Stimulated activated CD8-positive, alpha-beta memory T cell treated with anti-CD3 and anti-CD28 coated beads, Interleukin-2, amount 100 ng/mL, for 48 hours (primary cell): ENCODE data around the gene ZNRF3.

ENCODE experiments used
- DNase-seq, 2 donors: peaks; one replicate each; pipeline ENCODE4 v3.0.0-alpha.2; 2020; ENCODE audit warnings: low read depth in 2 of 2

The ZNRF3 gene

GRCh38 chr22:29088809-29089208 is 205.4 kb downstream of the ZNRF3 start:
- DNase-seq = no peak

- no peak for DNase-seq
These were observed 206.1 kb downstream of the ZNRF3 start for GRCh38 chr22:29089507-29089906.

- no peak for DNase-seq
These were observed 206.7 kb downstream of the ZNRF3 start for GRCh38 chr22:29090039-29090438.

- DNase-seq = no peak
These were observed 208.9 kb downstream of the ZNRF3 start for GRCh38 chr22:29092243-29092642.

GRCh38 chr22:29093030-29093429 is 209.7 kb downstream of the ZNRF3 start:
- DNase-seq = no peak

GRCh38 chr22:29093501-29094300 is 210.3 kb downstream of the ZNRF3 start:
- DNase-seq = no peak

GRCh38 chr22:29095459-29095858 is 212.1 kb downstream of the ZNRF3 start:
- no peak for DNase-seq

- no peak for DNase-seq
These were observed 213.6 kb downstream of the ZNRF3 start for GRCh38 chr22:29096736-29097669.

GRCh38 chr22:29098296-29098695 is 214.9 kb downstream of the ZNRF3 start:
- no peak for DNase-seq

- DNase-seq = no peak
These were observed 218.9 kb downstream of the ZNRF3 start for GRCh38 chr22:29102300-29102699.

GRCh38 chr22:29103121-29103520 is 219.7 kb downstream of the ZNRF3 start:
- DNase-seq = no peak

- DNase-seq = no peak
These were observed 222.1 kb downstream of the ZNRF3 start for GRCh38 chr22:29105468-29105867.

GRCh38 chr22:29106839-29107238 is 223.5 kb downstream of the ZNRF3 start:
- no peak for DNase-seq
